Measurements from ENCODE around the gene HOMER2.

HOMER2 gene

GRCh38 chr15:82809308-82810060 is 143.0 kb downstream of the HOMER2 start, which contains the start of gene WHAMM:
TSS of gene WHAMM (plus strand) at chr15:82809628. CDS start at chr15:82809727, 99 bp downstream.
- peak within 1 kb of the TSS; percentile 86 to 90 for H3K4me3 Mint-ChIP-seq
- peak within 1 kb of the TSS; percentile 97 for H3K27ac Mint-ChIP-seq
- H3K4me1 Mint-ChIP-seq (ENCODE audit: low read depth in 2 of 2), result peaks cover 20 to 40% of the 10 kb centered on the region in 2 donors
- ATAC-seq (replicated peaks), result peak; percentile 90
- peak; percentile 93 to 95 (median 94) for DNase-seq
- H3K36me3 Mint-ChIP-seq (ENCODE audit: insufficient read depth), result peaks cover 47% of the 10 kb centered on the region
- no peaks in the 10 kb centered on the region for H3K9me3 Mint-ChIP-seq
- no peaks in the 10 kb centered on the region for H3K27me3 Mint-ChIP-seq

- H3K4me3 Mint-ChIP-seq, result peak overlapping the region; percentile 75 to 78
- H3K27ac Mint-ChIP-seq, result peak overlapping the region; percentile 89 to 92
Measured at GRCh38 chr15:82808634-82809041, 143.9 kb downstream of the HOMER2 start.

GRCh38 chr15:82807920-82808633 is 144.4 kb downstream of the HOMER2 start:
- Mint-ChIP-seq H3K4me3 (no peak overlapping the region), H3K27me3 (peaks cover 7 to 8% of the 10 kb centered on the region in 2 donors), H3K36me3 (ENCODE audit: insufficient read depth) (peaks cover 35% of the 10 kb centered on the region), H3K9me3 (no peaks in the 10 kb centered on the region), H3K4me1 (ENCODE audit: low read depth in 2 of 2) (peaks cover 18 to 31% of the 10 kb centered on the region in 2 donors), H3K27ac (peak overlapping the region in 1 of 2 donors; percentile 89)
- no peak for DNase-seq
- ATAC-seq (replicated peaks), result no peak

More at GRCh38 chr15:82808634-82809041, 143.9 kb downstream of the HOMER2 start:
- no peak for ATAC-seq (replicated peaks)
- peaks cover 38% of the 10 kb centered on the region for H3K36me3 Mint-ChIP-seq (ENCODE audit: insufficient read depth)
- DNase-seq, result no peak
- peaks cover 18 to 32% of the 10 kb centered on the region in 2 donors for H3K4me1 Mint-ChIP-seq (ENCODE audit: low read depth in 2 of 2)
- peaks cover 3% of the 10 kb centered on the region in 2 donors for H3K27me3 Mint-ChIP-seq
- no peaks in the 10 kb centered on the region for H3K9me3 Mint-ChIP-seq

GRCh38 chr15:82805994-82806406 is 146.5 kb downstream of the HOMER2 start, which contains the start of gene FSD2:
TSS of gene FSD2 (minus strand) at chr15:82806069. CDS start at chr15:82787390, 18,679 bp downstream.
- H3K27me3 Mint-ChIP-seq, result peaks cover 20 to 29% of the 10 kb centered on the region in 2 donors
- no peaks in the 10 kb centered on the region for H3K9me3 Mint-ChIP-seq
- no peak within 1 kb of the TSS for H3K4me3 Mint-ChIP-seq
- H3K4me1 Mint-ChIP-seq (ENCODE audit: low read depth in 2 of 2), result peaks cover 10 to 16% of the 10 kb centered on the region in 2 donors
- H3K27ac Mint-ChIP-seq, result no peak within 1 kb of the TSS
- no peak for ATAC-seq (replicated peaks)
- DNase-seq, result no peak
- H3K36me3 Mint-ChIP-seq (ENCODE audit: insufficient read depth), result peaks cover 19% of the 10 kb centered on the region

- Mint-ChIP-seq H3K36me3 (ENCODE audit: insufficient read depth) (peaks cover 9% of the 10 kb centered on the region), H3K27ac (no peak overlapping the region), H3K4me3 (no peak overlapping the region), H3K4me1 (ENCODE audit: low read depth in 2 of 2) (peaks cover 6 to 10% of the 10 kb centered on the region in 2 donors), H3K9me3 (no peaks in the 10 kb centered on the region), H3K27me3 (peaks cover 32 to 44% of the 10 kb centered on the region in 2 donors)
- DNase-seq, result no peak
- no peak for ATAC-seq (replicated peaks)
Measured at GRCh38 chr15:82804575-82804949, 148.0 kb downstream of the HOMER2 start.

GRCh38 chr15:82803793-82804574 is 148.5 kb downstream of the HOMER2 start:
- ATAC-seq (replicated peaks) (no peak), DNase-seq (no peak)
- Mint-ChIP-seq H3K9me3 (no peaks in the 10 kb centered on the region), H3K36me3 (ENCODE audit: insufficient read depth) (peaks cover 4% of the 10 kb centered on the region), H3K4me3 (no peak overlapping the region), H3K4me1 (ENCODE audit: low read depth in 2 of 2) (peaks cover 5 to 6% of the 10 kb centered on the region in 2 donors), H3K27me3 (peaks cover 37 to 49% of the 10 kb centered on the region in 2 donors), H3K27ac (no peak overlapping the region)

- Mint-ChIP-seq H3K27ac (no peak overlapping the region), H3K27me3 (peaks cover 44 to 53% of the 10 kb centered on the region in 2 donors), H3K36me3 (ENCODE audit: insufficient read depth) (peaks cover 3% of the 10 kb centered on the region), H3K4me3 (no peak overlapping the region), H3K4me1 (ENCODE audit: low read depth in 2 of 2) (no peaks in the 10 kb centered on the region), H3K9me3 (no peaks in the 10 kb centered on the region)
- ATAC-seq (replicated peaks) (no peak), DNase-seq (no peak)
Measured at GRCh38 chr15:82802497-82802896, 150.0 kb downstream of the HOMER2 start.

- DNase-seq (no peak), ATAC-seq (replicated peaks) (no peak)
- Mint-ChIP-seq H3K4me1 (ENCODE audit: low read depth in 2 of 2) (no peaks in the 10 kb centered on the region), H3K36me3 (ENCODE audit: insufficient read depth) (peaks cover 3% of the 10 kb centered on the region), H3K27me3 (peaks cover 44 to 53% of the 10 kb centered on the region in 2 donors), H3K9me3 (no peaks in the 10 kb centered on the region), H3K27ac (no peak overlapping the region), H3K4me3 (no peak overlapping the region)
Measured at GRCh38 chr15:82799183-82799841, 153.2 kb downstream of the HOMER2 start.

Measured in effector memory CD8-positive, alpha-beta T cell (primary cell).